HepG2 (cell line): ENCODE data around the gene CYYR1. TPM values are rescaled to one million over a fixed set of nuclear protein-coding genes. Genes with fewer than 3 reads are reported as not detected.

Experiments
- ATAC-seq: fragments of 200-7000 bp; cut with Tn5 transposase; 3 replicates; pipeline ENCODE4 v1.9.1; 2020; ENCODE audit warnings: mild to moderate bottlenecking, moderate library complexity
- BruUV-seq: library from RNA; stranded (reverse); fragments of 400-500 nt; replicated peaks from 2 replicates; lab custom pipeline; 2021; lab: Mats Ljungman, UMichigan
- CTCF ChIA-PET: fragments of 300-600 bp; formaldehyde crosslinking; extraction: SDS; loops from one replicate; lab custom pipeline; 2021; ENCODE audit warnings: low total read pairs, inconsistent platforms, low intra/inter-chr PET ratio; lab: Yijun Ruan, JAX
- POLR2A ChIA-PET: fragments of 350-600 bp; sonication (Branson Sonifier 250); formaldehyde crosslinking; loops from one replicate; lab custom pipeline; 2020; ENCODE audit warnings: antibody characterized with exemption, inconsistent platforms; lab: Yijun Ruan, JAX
- DNase-seq: peaks from one replicate; pipeline ENCODE4 v3.0.0-alpha.2; 2015; ENCODE audit warnings: low spot score
- FAIRE-seq: peaks from 3 replicates; lab custom pipeline; 2011; peaks lifted over from hg19 to GRCh38; lab: Jason Lieb, UNC
- H2AFZ ChIP-seq: one replicate; pipeline ENCODE4 v1.6.1; 2011; ENCODE audit warnings: low read length, inconsistent platforms
- H3K27ac ChIP-seq: fragments of 300-600 bp; 3 replicates; pipeline ENCODE4 v1.8.0; 2011; ENCODE audit warnings: mixed run types, mild to moderate bottlenecking, mixed read lengths, low read length, inconsistent platforms; ENCODE audit not compliant: insufficient read depth; ENCODE audit errors: extremely low read length
- H3K27me3 ChIP-seq, 2 experiments: fragments of 200-600 bp in 1 of 2; 2 replicates in 1 of 2; 3 replicates in 1 of 2; pipeline versions ENCODE4 v1.6.0 to v1.8.0; 2011; ENCODE audit warnings: low read length in 2 of 2, mild to moderate bottlenecking in 2 of 2, moderate library complexity in 2 of 2, inconsistent platforms in 1 of 2; ENCODE audit not compliant: insufficient read depth in 2 of 2, control insufficient read depth in 1 of 2
- H3K36me3 ChIP-seq, 2 experiments: fragments of 200-600 bp in 1 of 2; replicated peaks in 1 of 2; 2 replicates in 1 of 2; 3 replicates in 1 of 2; pipeline versions ENCODE4 v1.5.1 to v1.8.0; 2011; ENCODE audit warnings: low read length in 2 of 2, inconsistent platforms in 1 of 2; ENCODE audit not compliant: insufficient read depth in 2 of 2, control insufficient read depth in 1 of 2
- H3K4me1 ChIP-seq: 2 replicates; pipeline ENCODE4 v1.5.1; 2012; ENCODE audit warnings: low read length, inconsistent platforms; ENCODE audit not compliant: insufficient read depth
- H3K4me2 ChIP-seq: 2 replicates; pipeline ENCODE4 v1.6.0; 2011; ENCODE audit warnings: low read depth, low read length, inconsistent platforms
- H3K4me3 ChIP-seq, 3 experiments: fragments of 200-600 bp in 1 of 3; sonication (generic), shearing (Covaris generic) in 1 of 3; replicated peaks in 1 of 3; 2 replicates each; pipeline ENCODE4 v1.5.1; 2011 to 2016; ENCODE audit warnings: low read length in 3 of 3, inconsistent platforms in 2 of 3, low read depth in 2 of 3, mild to moderate bottlenecking in 2 of 3, control low read depth in 1 of 3, mixed read lengths in 1 of 3; ENCODE audit not compliant: insufficient read depth in 1 of 3
- H3K79me2 ChIP-seq: one replicate; pipeline ENCODE4 v1.6.1; 2011; ENCODE audit warnings: low read length, inconsistent platforms; ENCODE audit not compliant: insufficient read depth
- H3K9ac ChIP-seq: 2 replicates; pipeline ENCODE4 v1.6.0; 2011; ENCODE audit warnings: mild to moderate bottlenecking, low read depth, low read length, inconsistent platforms; ENCODE audit not compliant: insufficient read depth
- H3K9me3 ChIP-seq: 2 replicates; pipeline ENCODE4 v1.5.1; 2012; ENCODE audit warnings: mild to moderate bottlenecking, low read length
- H4K20me1 ChIP-seq: 2 replicates; pipeline ENCODE4 v1.6.0; 2011; ENCODE audit warnings: inconsistent platforms, mild to moderate bottlenecking, low read length, moderate library complexity; ENCODE audit not compliant: insufficient read depth
- FOXA3 ChIP-seq: IDR thresholded peaks from 2 replicates; pipeline ENCODE4 v1.6.1; 2016; ENCODE audit warnings: missing genetic modification reagents, missing compliant biosample characterization
- GATA4 ChIP-seq: sonication (generic); IDR thresholded peaks from 2 replicates; pipeline ENCODE4 v1.6.1; 2016; ENCODE audit warnings: antibody characterized with exemption, low read depth, borderline replicate concordance
- KAT7 ChIP-seq: IDR thresholded peaks from 2 replicates; pipeline ENCODE4 v1.6.1; 2018; ENCODE audit warnings: borderline replicate concordance, missing compliant biosample characterization
- KDM2A ChIP-seq: sonication (generic); formaldehyde crosslinking; IDR thresholded peaks from 2 replicates; pipeline ENCODE4 v1.4.0; 2020; ENCODE audit warnings: low read depth, missing genetic modification reagents, borderline replicate concordance
- NAIF1 ChIP-seq: sonication (generic); formaldehyde crosslinking; IDR thresholded peaks from 2 replicates; pipeline ENCODE4 v1.5.0; 2020; ENCODE audit warnings: mild to moderate bottlenecking, missing genetic modification reagents, borderline replicate concordance
- NFYC ChIP-seq: IDR thresholded peaks from 2 replicates; pipeline ENCODE4 v1.6.1; 2016; ENCODE audit warnings: missing genetic modification reagents, missing compliant biosample characterization
- NR2F1 ChIP-seq, 2 experiments: fragments of 450-650 bp in 1 of 2; formaldehyde crosslinking in 1 of 2; IDR thresholded peaks; 2 replicates each; pipeline versions ENCODE4 v1.5.0 to v1.6.1; 2016 to 2020; ENCODE audit warnings: mild to moderate bottlenecking in 1 of 2, missing compliant biosample characterization in 1 of 2, missing genetic modification reagents in 1 of 2, moderate library complexity in 1 of 2
- ONECUT2 ChIP-seq: sonication (generic); formaldehyde crosslinking; IDR thresholded peaks from 2 replicates; pipeline ENCODE4 v1.4.0; 2020; ENCODE audit warnings: missing genetic modification reagents
- ZBTB42 ChIP-seq: sonication (generic); formaldehyde crosslinking; IDR thresholded peaks from 2 replicates; pipeline ENCODE4 v1.5.0; 2020; ENCODE audit warnings: mild to moderate bottlenecking, missing genetic modification reagents
- ZNF552 ChIP-seq: sonication (generic); formaldehyde crosslinking; IDR thresholded peaks from 2 replicates; pipeline ENCODE4 v1.9.0; 2022; ENCODE audit warnings: missing genetic modification reagents, mild to moderate bottlenecking, borderline replicate concordance
- WGBS: methylation state at CpG from one replicate; pipeline ENCODE4 v1.1.6; 2017; ENCODE audit warnings: low lambda C conversion rate; 5-methylcytosine and 5-hydroxymethylcytosine counted together
- in situ Hi-C: cut with HindIII; loops from 2 replicates; pipeline ENCODE4 v1.10.0; 2017; ENCODE audit warnings: low pct_unique_long_range_greater_than_20kb; ENCODE audit not compliant: extremely low pct_ligation_motif_present
- intact Hi-C: fragments of 100-400 bp; cut with micrococcal nuclease; formaldehyde crosslinking; loops from one replicate; pipeline ENCODE4 v1.10.0; 2022; ENCODE audit not compliant: unreplicated experiment
- polyA plus RNA-seq, 8 experiments: library from polyadenylated mRNA; depleted of rRNA in 3 of 8; stranded (reverse) in 7 of 8; unstranded in 1 of 8; fragments of >200 nt; fragmentation: Illumina TruSeq in 4 of 8; extraction: Trizol in 4 of 8; gene quantifications; 2 replicates each; pipeline versions ENCODE4 v1.2.1 to v1.2.3, GENCODE V29; 2011 to 2016; ENCODE audit warnings: low read depth in 4 of 8, missing spikeins in 1 of 8, mixed read lengths in 1 of 8; ENCODE audit not compliant: insufficient read depth in 1 of 8
- total RNA-seq, 5 experiments: library from RNA; depleted of rRNA; stranded (reverse); fragments of >200 nt; fragmentation: Illumina TruSeq; extraction: Trizol; gene quantifications; 2 replicates each; pipeline ENCODE4 v1.2.3, GENCODE V29; 2016; ENCODE audit warnings: low read depth in 1 of 5
- TF ChIP-seq, protein P1 (sequence below): sonication (generic); formaldehyde crosslinking; IDR thresholded peaks from 2 replicates; pipeline ENCODE4 v1.4.0; 2020; ENCODE audit warnings: missing genetic modification reagents
- TF ChIP-seq, protein P2 (sequence below): sonication (generic); formaldehyde crosslinking; IDR thresholded peaks from 2 replicates; pipeline ENCODE4 v1.4.0; 2020; ENCODE audit warnings: missing genetic modification reagents

CYYR1 gene
- total and polyA plus RNA-seq, 2 of the 13 experiments (the other 11 are each of a cell fraction or from before 2014, with no cell fraction given) = not detected

DNA sequence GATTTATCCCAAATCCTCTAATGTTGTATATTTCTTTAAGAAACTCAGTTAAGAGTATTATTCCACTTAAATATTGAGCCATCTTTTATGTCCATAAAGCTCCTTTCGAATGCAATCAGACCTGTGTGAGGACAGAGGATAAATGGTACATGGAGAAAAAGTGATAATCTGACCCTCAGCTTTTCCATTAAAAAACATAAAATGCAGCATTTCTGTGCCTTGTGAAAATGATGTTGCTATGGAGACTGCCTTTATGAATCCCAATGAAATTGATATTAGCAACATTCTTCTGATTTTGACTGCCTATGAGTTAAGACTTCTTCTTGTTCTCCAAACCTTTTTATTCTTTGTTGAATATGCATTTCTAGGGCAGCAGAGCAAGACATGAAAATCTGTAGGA, 44.1 kb upstream of the CYYR1 start:
- H3K4me2 ChIP-seq = no peak overlapping the region
- no peak for DNase-seq
- no peak overlapping the region for H3K27ac ChIP-seq
- no peak overlapping the region for H3K4me3 ChIP-seq
- H3K36me3 ChIP-seq = no peaks in the 10 kb centered on the region
- H4K20me1 ChIP-seq = no peaks in the 10 kb centered on the region
- H2AFZ ChIP-seq = no peak overlapping the region
- POLR2A ChIA-PET = no interaction called here
- intact Hi-C loops (no loop called here), in situ Hi-C loops (no loop called here)
- TF ChIP-seq, protein P1, sequence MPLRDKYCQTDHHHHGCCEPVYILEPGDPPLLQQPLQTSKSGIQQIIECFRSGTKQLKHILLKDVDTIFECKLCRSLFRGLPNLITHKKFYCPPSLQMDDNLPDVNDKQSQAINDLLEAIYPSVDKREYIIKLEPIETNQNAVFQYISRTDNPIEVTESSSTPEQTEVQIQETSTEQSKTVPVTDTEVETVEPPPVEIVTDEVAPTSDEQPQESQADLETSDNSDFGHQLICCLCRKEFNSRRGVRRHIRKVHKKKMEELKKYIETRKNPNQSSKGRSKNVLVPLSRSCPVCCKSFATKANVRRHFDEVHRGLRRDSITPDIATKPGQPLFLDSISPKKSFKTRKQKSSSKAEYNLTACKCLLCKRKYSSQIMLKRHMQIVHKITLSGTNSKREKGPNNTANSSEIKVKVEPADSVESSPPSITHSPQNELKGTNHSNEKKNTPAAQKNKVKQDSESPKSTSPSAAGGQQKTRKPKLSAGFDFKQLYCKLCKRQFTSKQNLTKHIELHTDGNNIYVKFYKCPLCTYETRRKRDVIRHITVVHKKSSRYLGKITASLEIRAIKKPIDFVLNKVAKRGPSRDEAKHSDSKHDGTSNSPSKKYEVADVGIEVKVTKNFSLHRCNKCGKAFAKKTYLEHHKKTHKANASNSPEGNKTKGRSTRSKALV = no peak
- TF ChIP-seq KAT7 (CRISPR knock-in tag) (no peak), ZBTB42 (CRISPR knock-in tag) (no peak), NR2F1 (CRISPR knock-in tag; IDR thresholded peaks at IDR 0.05) (no peak), NAIF1 (CRISPR knock-in tag) (no peak), NFYC (CRISPR knock-in tag) (no peak), FOXA3 (CRISPR knock-in tag) (no peak), KDM2A (no peak), ZNF552 (CRISPR knock-in tag) (no peak), ONECUT2 (CRISPR knock-in tag) (no peak), GATA4 (no peak)
- TF ChIP-seq, protein P2, sequence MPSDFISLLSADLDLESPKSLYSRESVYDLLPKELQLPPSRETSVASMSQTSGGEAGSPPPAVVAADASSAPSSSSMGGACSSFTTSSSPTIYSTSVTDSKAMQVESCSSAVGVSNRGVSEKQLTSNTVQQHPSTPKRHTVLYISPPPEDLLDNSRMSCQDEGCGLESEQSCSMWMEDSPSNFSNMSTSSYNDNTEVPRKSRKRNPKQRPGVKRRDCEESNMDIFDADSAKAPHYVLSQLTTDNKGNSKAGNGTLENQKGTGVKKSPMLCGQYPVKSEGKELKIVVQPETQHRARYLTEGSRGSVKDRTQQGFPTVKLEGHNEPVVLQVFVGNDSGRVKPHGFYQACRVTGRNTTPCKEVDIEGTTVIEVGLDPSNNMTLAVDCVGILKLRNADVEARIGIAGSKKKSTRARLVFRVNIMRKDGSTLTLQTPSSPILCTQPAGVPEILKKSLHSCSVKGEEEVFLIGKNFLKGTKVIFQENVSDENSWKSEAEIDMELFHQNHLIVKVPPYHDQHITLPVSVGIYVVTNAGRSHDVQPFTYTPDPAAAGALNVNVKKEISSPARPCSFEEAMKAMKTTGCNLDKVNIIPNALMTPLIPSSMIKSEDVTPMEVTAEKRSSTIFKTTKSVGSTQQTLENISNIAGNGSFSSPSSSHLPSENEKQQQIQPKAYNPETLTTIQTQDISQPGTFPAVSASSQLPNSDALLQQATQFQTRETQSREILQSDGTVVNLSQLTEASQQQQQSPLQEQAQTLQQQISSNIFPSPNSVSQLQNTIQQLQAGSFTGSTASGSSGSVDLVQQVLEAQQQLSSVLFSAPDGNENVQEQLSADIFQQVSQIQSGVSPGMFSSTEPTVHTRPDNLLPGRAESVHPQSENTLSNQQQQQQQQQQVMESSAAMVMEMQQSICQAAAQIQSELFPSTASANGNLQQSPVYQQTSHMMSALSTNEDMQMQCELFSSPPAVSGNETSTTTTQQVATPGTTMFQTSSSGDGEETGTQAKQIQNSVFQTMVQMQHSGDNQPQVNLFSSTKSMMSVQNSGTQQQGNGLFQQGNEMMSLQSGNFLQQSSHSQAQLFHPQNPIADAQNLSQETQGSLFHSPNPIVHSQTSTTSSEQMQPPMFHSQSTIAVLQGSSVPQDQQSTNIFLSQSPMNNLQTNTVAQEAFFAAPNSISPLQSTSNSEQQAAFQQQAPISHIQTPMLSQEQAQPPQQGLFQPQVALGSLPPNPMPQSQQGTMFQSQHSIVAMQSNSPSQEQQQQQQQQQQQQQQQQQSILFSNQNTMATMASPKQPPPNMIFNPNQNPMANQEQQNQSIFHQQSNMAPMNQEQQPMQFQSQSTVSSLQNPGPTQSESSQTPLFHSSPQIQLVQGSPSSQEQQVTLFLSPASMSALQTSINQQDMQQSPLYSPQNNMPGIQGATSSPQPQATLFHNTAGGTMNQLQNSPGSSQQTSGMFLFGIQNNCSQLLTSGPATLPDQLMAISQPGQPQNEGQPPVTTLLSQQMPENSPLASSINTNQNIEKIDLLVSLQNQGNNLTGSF (CRISPR knock-in tag) = no peak
- no peak for FAIRE-seq
- WGBS = 0% methylated on average over 1 of the region's 1 CpG
- ATAC-seq = no peak
- H3K4me1 ChIP-seq = no peaks in the 10 kb centered on the region
- no peaks in the 10 kb centered on the region for H3K27me3 ChIP-seq
- CTCF ChIA-PET = no interaction called here
- H3K79me2 ChIP-seq = no peaks in the 10 kb centered on the region
- H3K9me3 ChIP-seq = peaks cover 72% of the 10 kb centered on the region
- no TSS peak for BruUV-seq
- H3K9ac ChIP-seq = no peak overlapping the region
